Ovary (tissue), 9 donors: ENCODE data around the gene HDAC7. TPM values are rescaled to one million over a fixed set of nuclear protein-coding genes. Genes with fewer than 3 reads are reported as not detected.

Experiments used
- DNase-seq, 5 donors: peaks; one replicate each; pipeline ENCODE4 v3.0.0-alpha.2; 2019 to 2020
- H3K27ac ChIP-seq, 2 donors: fragments of 200-600 bp; one replicate each; pipeline versions ENCODE4 v1.5.1 to v1.8.0; 2019 to 2022
- H3K27me3 ChIP-seq: fragments of 200-600 bp; one replicate; pipeline ENCODE4 v1.8.0; 2022
- H3K36me3 ChIP-seq: fragments of 200-600 bp; sonication (generic); one replicate; pipeline ENCODE4 v1.5.1; 2019
- H3K4me1 ChIP-seq: one replicate; pipeline ENCODE4 v1.8.1; 2013; ENCODE audit warnings: mild to moderate bottlenecking, moderate library complexity; ENCODE audit not compliant: insufficient read depth
- H3K4me3 ChIP-seq: fragments of 200-600 bp; sonication (generic); one replicate; pipeline ENCODE4 v1.5.1; 2017
- H3K9me3 ChIP-seq, 2 donors: fragments of 200-600 bp in 1 of 2; sonication (generic) in 1 of 2; one replicate each; pipeline versions ENCODE4 v1.5.1 to v1.8.1; 2013 to 2019; ENCODE audit warnings: mild to moderate bottlenecking in 1 of 2, moderate library complexity in 1 of 2
- CTCF ChIP-seq, 3 donors: fragments of 450-650 bp in 2 of 3; fragments of 200-600 bp in 1 of 3; IDR thresholded peaks; one replicate each; pipeline versions ENCODE4 v1.5.1 to v1.8.0; 2016 to 2022; ENCODE audit warnings: antibody characterized with exemption in 3 of 3, mild to moderate bottlenecking in 1 of 3
- EP300 ChIP-seq: sonication (generic); formaldehyde crosslinking; IDR thresholded peaks from one replicate; pipeline ENCODE4 v1.6.1; 2017; ENCODE audit warnings: antibody characterized with exemption
- POLR2A ChIP-seq: fragments of 450-650 bp; IDR thresholded peaks from one replicate; pipeline ENCODE4 v1.6.1; 2017; ENCODE audit warnings: antibody characterized with exemption, mild to moderate bottlenecking, moderate library complexity
- WGBS, 3 donors: extraction: QIAGEN DNeasy Blood & Tissue Kit in 1 of 3; methylation state at CpG; one replicate each; pipeline versions ENCODE4 v1.1.5 to v1.1.7; 2013 to 2017; 5-methylcytosine and 5-hydroxymethylcytosine counted together
- intact Hi-C, 4 donors: fragments of 100-400 bp; cut with DNase I; formaldehyde crosslinking; loops; one replicate each; pipeline versions ENCODE4 v1.11.0 to v1.15.1; 2022 to 2023
- polyA plus RNA-seq, 2 donors: library from polyadenylated mRNA; stranded (reverse); fragments of 200-250 nt in 1 of 2; fragments of 350-450 nt in 1 of 2; fragmentation: Illumina TruSeq in 1 of 2; extraction: RNeasy Lipid Tissue Mini Kit (QIAGEN cat#74804) in 1 of 2; gene quantifications; one replicate each; pipeline ENCODE4 v1.2.3, GENCODE V29; 2013 to 2014
- total RNA-seq, 7 donors: library from RNA; depleted of rRNA in 2 of 7; stranded (reverse); fragments of >200 nt in 2 of 7; fragmentation: NEBNext Ultra II Directional in 3 of 7; extraction: Animal tissue kit (Norgen Biotek cat#: 25700) in 3 of 7; gene quantifications; one replicate each; pipeline versions ENCODE4 v1.1.0 to v1.2.4, GENCODE V29; 2016 to 2023
- donor health status: DM: no; HTN: no; CAD: no; lungs with moderate emphysema.
- donor health status: DM: no; HTN: no; CAD: no.
- donor health status: Bipolar disorder and iron deficiency.
- donor health status: DM: yes; HTN: yes; CAD: no.
- donor health status: DM: no; HTN: no; CAD: no.
- donor health status: DM: yes; HTN: yes; CAD: no.

Gene HDAC7
- total and polyA plus RNA-seq, 9 donors: 40.1 to 151 (median 102) TPM

DNA sequence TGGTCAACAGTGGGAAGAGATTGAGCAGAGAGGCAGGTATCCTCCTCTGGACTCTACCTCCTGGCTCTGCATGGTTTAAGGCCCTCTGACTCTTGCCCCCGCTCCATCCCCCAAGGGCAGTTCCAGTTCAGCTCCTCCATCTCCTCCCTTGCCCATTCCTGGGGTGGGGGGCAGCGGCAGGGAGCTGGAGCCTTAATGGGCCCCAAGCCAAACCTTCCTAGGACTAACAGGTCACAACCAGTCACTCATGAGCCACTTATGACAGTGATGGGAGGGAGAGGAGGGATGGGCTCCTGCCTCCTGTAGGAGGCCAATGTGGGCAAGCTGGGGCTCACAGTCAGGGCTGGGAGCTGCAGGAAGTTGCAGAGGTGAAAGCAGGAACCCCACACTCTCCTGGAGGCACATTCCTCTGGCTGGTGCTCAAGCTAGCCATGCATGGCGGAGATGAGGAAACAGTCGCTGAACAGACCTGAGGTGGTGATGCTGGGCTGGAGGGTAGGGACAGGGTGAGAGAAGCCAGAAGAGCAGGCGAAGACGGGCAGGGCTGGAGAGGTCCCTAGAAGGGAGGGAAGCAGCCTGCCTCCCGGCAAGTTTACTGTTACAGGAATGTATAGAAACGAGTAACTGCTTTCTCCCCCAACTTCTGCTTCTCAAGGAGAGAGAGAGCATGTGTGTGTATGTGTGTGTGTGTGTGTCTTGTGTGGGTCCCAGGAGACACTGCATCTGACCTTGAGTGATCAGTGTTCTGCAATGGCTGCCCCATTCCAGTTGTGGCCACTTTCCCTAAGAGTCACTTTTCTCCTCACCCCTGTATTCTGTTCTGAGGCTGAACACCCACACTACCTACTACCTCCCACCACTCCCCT lies 56.0 kb downstream of the HDAC7 start:
- DNase-seq: no peak
- no peak for TF ChIP-seq EP300
- Histone ChIP-seq H3K4me3 (no peak overlapping the region), H3K36me3 (no peaks in the 10 kb centered on the region), H3K27me3 (no peaks in the 10 kb centered on the region), H3K9me3 (no peaks in the 10 kb centered on the region), H3K27ac (peak overlapping the region in 1 of 2 donors; percentile 55), H3K4me1 (peaks cover 19% of the 10 kb centered on the region)
- WGBS, 3 donors: 85 to 89% (median 86%) methylated on average over 8 of the region's 8 CpGs
- intact Hi-C loops: no loop called here

DNA sequence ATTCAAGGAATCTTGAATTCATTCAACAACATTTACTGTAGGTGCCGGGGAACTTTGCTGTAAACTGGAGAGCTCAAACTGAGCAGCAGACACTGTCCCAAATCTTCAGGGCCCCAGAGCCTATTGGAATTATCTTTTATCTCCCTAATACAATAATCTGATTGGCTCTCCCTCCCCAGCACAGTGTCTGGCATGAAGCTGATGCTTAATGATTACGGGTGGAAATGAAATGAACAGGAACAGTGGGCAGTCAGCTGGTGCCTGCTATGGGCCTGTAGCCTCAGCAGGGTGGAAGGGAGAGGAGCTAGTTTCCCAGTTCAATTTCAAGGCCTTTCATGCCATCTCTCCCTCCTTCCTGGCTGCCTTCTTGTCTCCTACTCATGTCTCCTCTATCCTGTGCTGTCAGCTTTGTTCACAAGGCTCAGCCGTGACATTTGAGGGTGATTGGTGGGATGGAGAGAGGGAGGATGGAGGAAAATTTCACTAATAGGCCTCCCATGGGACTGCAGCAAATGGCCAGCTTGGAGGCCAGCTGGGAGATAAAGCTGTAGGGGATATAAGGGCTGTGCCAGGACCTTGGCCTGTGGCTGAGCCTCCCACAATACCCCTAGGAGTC lies 56.7 kb downstream of the HDAC7 start:
- 46 to 69% (median 54%) methylated on average over 3 of the region's 3 CpGs for WGBS, 3 donors
- intact Hi-C loops: no loop called here
- no peaks in the 10 kb centered on the region for H3K36me3 ChIP-seq
- H3K4me3 ChIP-seq: no peak overlapping the region
- peaks cover 13% of the 10 kb centered on the region for H3K4me1 ChIP-seq
- DNase-seq: no peak
- H3K27ac ChIP-seq: peak overlapping the region in 1 of 2 donors; percentile 55
- TF ChIP-seq CTCF (IDR thresholded peaks at IDR 0.05): no peak
- no peak for TF ChIP-seq EP300
- TF ChIP-seq POLR2A: no peak
- H3K27me3 ChIP-seq: no peaks in the 10 kb centered on the region
- H3K9me3 ChIP-seq: no peaks in the 10 kb centered on the region

GRCh38 chr12:47758834-47759690 lies 60.6 kb downstream of the HDAC7 start, which contains the start of gene RAPGEF3:
Gene RAPGEF3, minus strand, starts transcription at chr12:47758880. Its CDS starts 324 bp downstream, at chr12:47758556.
- Histone ChIP-seq H3K9me3 (no peaks in the 10 kb centered on the region), H3K36me3 (no peaks in the 10 kb centered on the region), H3K4me3 (peak within 1 kb of the TSS; percentile 64), H3K4me1 (peaks cover 25% of the 10 kb centered on the region), H3K27ac (peak within 1 kb of the TSS; percentile 13 to 78), H3K27me3 (no peaks in the 10 kb centered on the region)
- TF ChIP-seq CTCF (IDR thresholded peaks at IDR 0.05) (peak in 2 of 3 donors; percentile 70 to 81), POLR2A (peak; percentile 26), EP300 (no peak)
- WGBS, 3 donors: 3 to 5% (median 5%) methylated on average over 56 to 57 of the region's 57 CpGs
- intact Hi-C loops: loop anchor here in 1 of 4 donors (5.0 kb wide), 1 partner anchor 42 kb away; no protein-coding TSS in a partner anchor
- peak; percentile 86 to 88 (median 87) for DNase-seq

GRCh38 chr12:47758584-47758833 lies 61.2 kb downstream of the HDAC7 start:
- Histone ChIP-seq H3K36me3 (no peaks in the 10 kb centered on the region), H3K4me1 (peaks cover 22% of the 10 kb centered on the region), H3K27ac (peak overlapping the region; percentile 13 to 78), H3K4me3 (peak overlapping the region; percentile 64), H3K9me3 (no peaks in the 10 kb centered on the region), H3K27me3 (no peaks in the 10 kb centered on the region)
- WGBS, 3 donors: 1 to 4% (median 2%) methylated on average over 9 to 10 of the region's 10 CpGs
- intact Hi-C loops: loop anchor here in 1 of 4 donors (5.0 kb wide), 1 partner anchor 41 kb away; no protein-coding TSS in a partner anchor
- TF ChIP-seq POLR2A (no peak), EP300 (no peak), CTCF (IDR thresholded peaks at IDR 0.05) (no peak)
- DNase-seq: peak in 2 of 5 donors; percentile 41 to 48
